ENCODE results near the gene POU2F2.
A peak's percentile ranks its signal among the peaks of the same experiment; 100 is the strongest.

POU2F2 gene

DNA sequence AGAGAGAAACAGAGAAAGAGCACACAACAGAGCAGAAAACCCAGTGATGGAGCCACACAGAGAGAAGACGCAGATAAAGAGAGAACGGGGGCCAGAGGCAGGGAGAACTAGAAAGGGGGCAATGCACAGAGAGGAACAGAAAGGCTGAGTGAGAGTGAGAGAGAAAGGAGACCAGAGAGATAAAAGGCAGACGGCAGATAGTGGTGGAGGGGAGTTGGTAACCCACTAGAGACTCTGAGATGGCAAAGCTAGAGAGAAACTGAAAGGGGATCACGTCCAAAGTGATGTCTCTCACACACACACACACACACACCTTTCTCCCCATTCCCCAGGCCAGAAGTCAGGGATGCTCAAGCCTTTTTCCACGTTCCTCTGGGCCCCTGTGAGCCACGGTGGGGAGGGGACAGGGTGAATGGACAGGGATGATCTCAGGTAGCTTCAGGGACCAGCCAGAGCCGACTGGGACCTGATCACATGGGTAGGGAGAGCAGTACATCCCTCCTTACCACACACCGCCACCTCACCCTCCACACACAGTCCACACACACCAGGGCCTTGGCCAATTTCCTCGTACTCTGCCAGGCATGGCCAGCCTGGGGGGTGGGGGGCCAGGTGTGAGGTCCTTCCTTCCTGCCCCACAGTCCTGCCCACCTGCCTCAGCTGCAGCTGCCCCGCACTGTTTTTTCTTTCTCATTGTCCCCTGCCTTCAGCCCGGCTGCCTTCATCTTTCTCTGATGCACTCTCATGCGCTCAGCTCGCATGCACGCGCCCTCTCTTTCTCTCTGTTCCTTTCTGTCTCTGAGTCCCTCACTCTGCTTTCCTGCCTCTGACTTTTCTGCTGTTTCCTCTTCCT lies 22.5 kb upstream of the POU2F2 start:
- no peak for DNase-seq (ENCODE audit: low spot score)

DNA sequence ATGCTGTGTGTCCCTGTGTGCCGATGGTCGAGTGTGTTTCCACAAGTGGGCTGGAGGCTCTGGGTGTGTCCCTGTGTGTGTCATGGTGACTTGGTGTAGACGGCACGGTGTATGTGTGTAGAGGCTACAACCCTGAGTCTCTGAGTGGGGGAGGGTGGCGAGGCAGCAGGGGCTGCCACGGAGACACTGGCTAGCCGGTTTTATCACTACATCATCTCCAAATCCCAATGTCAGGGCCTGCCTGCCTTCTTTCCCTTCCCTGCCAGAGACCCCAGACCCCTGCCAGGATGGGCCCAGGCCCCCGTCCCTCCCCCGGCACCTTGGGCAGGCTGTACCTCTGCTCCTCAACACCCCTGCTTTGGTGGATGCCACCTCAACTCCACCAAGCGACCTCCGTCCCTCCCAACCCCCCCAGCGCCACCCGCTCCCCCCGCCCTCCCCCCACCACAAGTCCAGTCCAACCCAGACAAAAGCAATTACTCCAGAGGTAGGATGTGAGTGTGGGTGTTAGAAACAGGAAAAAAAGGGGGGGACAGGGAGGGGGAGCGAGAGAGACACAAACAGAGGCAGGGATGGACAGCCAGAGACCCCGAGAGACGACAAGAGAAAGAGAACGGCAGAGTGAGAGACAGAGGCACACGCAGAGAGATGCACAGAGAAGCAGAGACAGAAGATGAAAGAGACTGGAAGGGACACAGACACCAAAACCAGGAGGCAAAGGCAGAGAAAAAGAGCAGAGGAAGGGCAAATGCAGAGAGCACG lies 21.6 kb upstream of the POU2F2 start:
- DNase-seq (ENCODE audit: low spot score): no peak

DNA sequence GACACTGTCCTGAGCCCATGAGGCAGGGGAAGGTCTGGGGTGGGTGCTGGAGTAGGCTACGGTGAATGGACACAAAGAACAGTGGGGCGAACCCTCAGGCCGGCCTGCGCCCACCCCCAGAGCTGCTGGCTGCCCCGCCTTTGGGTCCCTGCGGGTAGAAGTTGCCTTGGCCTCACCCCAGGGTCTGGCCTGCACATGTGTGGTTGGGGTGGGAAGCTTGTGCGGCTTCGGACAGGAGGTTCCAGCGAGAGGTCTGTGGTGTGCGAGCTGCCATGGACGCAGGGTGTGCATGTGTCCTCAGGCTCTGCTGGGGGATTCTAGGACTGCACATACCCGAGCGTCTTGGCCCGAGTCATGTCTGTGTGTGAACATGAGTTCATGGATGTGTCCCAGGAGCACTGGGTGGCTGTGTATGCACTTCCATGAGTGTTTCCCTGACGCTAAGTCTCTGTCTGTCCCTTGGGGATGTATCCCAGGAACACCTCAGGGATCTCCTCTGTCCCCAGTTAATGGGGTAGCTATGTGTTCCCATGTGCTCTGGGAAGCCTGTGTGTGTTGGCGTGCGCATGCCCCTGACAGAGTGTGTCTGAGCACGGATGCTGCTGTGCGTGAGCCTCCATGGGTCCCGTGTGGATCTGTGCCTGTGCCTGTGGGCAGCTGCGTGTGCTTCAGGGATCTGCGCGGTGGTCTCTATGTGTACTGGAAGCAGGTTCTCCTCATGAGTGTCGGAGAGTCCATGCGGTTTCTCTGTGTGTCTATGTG lies 20.8 kb upstream of the POU2F2 start:
- no peak for DNase-seq (ENCODE audit: low spot score)

DNA sequence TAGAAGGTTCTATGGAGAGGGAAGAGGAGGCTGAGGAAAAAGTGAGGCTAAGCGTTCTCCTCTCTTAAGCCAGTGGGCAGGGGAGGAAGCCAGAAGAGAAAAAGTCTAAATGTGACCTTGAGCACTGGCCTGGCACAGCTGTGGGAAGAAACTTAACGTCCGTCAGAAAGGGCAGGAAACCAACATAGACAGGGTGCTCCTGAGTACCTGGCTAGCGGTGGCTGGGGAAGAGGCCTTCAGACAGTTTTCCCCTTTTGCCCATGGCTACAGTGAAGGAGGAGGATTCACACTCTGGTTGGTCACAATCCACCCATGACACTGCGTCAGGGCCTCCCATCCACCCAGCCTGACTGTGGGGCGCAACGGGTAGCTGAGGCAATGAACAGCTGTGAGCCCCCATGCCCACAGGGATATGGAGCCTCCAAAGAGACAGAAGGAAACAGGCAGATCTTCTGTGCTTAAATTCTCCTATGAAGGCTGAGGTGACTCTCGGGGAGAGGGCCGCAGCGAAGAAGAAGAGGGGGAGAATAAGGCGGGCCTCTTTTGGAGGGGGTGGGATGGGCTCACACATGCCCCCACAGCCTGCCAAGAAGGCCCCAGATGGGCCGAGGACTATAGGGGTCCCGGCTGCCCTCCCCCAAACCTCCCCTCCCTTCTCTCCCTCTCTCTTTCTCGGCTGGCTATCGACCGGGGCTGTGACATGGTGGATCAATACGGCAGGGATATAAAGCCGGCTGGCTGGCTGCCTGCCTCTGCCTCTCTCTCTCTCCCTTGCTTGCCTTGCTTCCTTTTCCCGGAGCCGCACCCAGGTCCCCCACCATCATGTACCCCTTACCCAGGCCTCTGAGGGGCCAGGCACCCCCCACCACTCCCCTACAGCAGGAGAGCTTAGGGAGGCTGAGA lies 19.8 kb upstream of the POU2F2 start:
- DNase-seq (ENCODE audit: low spot score): no peak

DNA sequence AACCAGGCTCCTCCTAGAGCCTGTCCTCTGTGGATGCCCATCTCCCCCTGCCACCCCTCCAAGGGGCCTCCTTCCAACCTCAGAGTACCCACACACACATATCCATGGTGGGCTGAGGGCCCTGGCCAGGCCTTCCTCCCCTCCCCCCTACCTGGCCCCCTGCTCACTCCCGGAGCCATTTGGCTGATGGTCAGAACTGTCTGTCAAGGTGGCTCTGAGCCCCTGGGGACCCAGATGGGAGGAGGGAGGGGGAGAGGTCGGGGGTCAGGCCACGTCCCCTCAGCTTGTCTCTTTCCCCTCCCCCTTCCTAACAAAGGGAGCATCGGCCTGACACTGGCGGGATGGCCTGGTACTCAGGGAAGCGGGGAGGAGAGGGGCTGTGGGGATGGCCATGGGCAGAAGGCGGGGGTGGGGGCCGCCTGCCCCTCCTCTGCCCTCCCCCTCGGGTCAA lies 18.7 kb upstream of the POU2F2 start:
- peak; percentile 68 for DNase-seq (ENCODE audit: low spot score)

DNA sequence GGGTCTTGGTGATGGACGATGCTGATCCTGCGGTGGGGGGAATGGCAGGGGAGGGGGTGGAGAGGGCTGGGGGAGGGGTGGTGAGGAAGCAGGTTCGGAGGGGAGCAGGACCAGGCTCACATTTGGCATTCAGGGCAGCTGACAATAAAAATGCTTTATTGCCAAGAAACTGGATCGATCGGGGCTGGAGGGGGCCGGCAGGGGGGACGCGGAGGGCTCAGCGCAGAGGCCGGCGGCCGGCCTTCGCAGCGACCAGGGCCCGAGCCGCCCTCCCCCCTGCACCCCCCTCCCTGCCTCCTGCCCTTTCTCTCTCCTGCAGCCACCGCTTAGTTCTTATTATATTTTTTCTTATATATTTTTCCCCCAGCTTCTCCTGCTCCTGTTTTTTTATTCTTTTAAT lies 18.1 kb upstream of the POU2F2 start:
- DNase-seq (ENCODE audit: low spot score): no peak

DNA sequence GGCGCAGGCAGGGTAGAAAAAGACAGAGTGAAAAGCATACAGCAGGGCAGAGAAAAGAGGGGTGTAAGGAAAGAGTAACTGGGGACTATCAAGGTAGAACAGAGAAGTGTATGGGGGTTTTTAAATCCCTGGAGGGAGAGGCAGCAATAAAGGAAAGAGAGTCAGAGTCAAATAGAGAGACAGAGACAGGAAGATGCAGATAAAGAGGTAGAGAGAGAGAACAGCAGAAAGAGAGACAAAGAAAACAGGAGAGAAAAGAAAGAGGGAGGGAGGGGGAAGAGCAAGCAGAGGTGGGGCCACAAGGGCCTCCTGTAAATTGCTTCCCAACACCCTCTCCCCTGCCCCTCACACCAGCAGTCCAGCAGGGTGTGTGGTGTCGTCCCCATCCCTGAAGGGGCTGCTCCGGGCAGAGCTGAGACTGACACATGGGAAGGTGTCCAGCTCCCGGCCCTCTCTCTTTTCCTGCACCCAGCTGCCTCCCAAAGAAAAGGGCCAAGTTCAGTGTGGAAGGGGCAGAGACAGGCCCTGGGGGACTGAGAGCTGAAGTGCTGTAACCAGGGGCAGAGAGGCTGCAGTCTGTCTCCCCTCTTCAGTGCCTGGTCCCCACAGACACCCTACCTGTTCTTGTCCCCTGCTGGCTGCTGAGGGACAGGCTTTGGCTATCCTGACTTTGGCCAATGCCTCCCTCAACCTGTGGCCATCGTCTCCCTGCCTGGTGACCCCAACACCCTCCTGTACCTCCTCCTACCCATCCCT lies 17.4 kb upstream of the POU2F2 start:
- DNase-seq (ENCODE audit: low spot score): no peak

DNA sequence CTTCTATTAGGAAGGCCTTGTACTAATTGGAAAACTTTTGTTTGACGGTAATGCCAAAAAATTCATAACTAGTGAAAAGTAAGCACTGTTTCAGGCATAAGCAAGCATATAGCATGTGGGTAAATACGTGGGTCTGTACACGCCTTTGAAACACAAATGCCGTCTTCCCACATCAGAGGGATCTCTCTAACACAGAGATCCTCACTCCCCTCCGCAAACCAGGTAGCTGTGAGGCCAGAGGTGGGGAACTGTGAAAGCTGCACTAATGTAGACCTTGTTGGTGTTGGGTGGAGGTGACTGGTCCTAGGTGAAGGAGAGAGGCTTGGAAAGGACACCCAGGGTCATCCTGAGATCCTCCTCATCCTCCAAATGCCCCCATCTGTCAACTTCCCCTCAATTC lies 16.0 kb upstream of the POU2F2 start:
- DNase-seq (ENCODE audit: low spot score): no peak

DNA sequence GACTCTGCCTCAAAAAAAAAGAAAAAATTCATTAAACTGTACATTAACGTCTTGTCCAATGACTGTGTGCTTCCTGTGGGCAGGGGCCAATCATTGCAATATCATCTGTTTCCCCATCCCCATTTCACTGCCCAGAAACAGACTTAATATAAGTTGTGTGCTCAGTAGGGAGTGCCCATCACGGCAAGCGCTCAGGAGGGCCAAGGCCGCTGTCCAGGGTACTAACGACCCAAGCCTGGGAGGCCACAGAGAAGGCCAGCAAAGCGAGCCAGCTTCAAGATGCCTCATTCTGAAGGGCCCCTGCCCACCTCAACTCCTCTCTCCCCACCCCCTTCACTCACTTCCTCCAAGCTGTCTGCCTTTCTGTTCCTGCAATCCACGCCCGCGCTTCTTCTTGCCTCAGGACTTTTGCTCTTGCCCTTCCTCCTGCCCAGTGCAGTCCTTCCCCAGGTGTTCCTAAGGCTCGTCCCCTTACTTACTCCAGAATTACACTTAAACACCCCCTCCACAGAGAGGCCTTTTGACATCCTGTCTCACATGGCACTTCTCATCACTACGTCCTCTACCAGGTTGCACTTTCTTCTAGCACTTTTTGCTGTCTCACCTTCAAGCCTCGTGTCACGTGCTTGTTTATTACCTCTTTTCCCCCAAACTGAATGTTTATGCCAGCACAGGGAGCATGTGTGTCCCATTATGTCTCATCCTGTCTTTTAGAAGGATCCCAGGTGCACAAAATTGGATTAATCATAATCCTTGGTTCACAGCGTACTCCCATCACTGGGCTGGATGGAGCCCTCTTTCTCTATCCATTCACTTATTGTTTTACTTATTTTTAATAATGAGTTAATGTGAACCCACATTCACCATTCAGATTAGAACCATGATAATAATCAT lies 11.3 kb upstream of the POU2F2 start:
- peak; percentile 76 for DNase-seq (ENCODE audit: low spot score)

DNA sequence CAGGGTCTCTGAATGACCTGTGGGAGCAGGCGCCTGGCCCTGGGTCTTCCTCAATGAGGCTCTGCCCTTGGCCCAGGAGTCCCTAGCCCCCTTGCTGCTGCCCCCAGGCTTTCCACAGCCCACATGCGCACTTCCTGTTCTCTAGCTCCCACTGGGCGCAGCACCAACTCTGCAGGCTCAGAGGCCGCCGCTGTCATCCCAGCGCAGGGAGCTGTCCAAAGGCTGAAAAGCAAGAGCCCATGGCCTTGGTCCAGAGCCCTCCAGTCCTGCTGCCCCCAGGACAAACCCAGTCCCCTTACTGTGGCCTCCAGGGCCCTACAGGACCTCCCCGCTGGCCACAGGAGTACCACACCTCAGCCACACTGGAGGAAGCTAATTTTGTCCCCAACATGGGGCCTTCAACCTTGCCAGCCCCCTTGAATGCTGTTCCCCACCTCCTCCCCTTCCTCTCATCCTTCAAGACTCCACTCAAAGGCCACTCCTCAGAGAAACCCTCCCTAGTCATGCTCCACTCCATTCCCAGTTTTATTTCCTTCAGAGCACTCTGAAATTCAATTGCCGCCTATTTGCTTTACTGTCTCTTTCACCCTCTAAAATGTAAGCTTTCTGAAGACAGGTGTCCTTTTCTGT lies 8.0 kb upstream of the POU2F2 start:
- peak; percentile 83 for DNase-seq (ENCODE audit: low spot score)

DNA sequence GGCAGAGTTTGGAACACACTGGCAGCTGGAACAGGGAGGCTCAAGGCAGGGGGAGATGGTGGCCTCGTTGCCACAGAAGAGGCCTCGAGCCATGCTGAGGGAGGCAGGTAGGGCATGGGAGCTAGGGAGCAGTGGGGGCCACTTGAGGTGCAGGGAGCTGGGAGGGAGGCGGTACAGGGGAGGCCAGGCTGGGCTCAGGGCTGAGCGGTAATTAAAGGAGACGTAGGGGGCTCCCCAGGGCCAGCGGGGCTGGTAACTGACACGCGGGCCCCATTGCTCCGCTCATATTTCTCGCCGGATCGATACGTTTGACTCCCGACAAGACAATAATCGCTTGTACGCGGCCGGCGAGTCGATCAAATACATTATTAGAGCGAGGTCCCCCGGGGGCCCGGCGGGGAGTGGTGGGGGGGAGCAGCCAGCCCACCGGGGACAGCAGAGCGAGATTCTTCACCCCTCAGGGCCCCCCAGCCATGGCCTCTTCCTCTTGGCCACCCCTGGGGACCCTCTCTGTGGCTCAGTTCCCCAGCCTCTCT lies 2.4 kb upstream of the POU2F2 start:
- DNase-seq (ENCODE audit: low spot score): no peak

DNA sequence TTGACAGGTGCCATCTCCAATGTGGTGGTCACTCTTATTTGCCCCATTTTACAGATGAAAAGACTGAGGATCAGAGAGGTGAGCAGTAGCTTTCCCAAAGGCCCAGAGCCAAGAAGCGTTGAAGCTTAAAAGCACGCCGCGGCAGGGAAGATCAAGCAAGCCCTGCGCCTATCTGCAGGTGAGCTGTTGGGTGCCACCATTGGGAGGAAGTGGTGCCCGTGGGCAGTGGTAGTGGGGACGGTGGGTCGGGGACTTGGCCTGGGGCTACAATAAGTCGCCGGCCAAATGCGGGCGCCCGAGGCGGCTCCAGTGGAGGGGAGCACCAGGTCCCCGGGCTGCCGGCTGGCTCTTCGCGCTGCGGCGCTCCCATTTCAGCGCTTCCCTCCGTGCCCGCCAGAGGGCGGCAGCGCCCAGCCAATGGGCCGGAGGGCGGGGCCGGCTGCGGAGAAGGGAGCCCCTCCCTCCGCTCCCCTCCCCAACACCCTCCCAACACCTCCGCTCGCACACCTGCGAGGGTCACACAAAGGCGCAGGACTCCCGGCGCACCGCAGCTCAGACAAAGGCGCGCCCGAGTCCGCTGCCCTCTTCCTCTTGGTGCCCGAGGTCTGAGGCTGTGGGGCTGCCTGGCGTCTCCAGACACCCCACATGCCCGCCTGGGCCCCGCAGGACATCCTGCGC lies 744 bp upstream of the POU2F2 start:
- peak; percentile 97 for DNase-seq (ENCODE audit: low spot score)

DNA sequence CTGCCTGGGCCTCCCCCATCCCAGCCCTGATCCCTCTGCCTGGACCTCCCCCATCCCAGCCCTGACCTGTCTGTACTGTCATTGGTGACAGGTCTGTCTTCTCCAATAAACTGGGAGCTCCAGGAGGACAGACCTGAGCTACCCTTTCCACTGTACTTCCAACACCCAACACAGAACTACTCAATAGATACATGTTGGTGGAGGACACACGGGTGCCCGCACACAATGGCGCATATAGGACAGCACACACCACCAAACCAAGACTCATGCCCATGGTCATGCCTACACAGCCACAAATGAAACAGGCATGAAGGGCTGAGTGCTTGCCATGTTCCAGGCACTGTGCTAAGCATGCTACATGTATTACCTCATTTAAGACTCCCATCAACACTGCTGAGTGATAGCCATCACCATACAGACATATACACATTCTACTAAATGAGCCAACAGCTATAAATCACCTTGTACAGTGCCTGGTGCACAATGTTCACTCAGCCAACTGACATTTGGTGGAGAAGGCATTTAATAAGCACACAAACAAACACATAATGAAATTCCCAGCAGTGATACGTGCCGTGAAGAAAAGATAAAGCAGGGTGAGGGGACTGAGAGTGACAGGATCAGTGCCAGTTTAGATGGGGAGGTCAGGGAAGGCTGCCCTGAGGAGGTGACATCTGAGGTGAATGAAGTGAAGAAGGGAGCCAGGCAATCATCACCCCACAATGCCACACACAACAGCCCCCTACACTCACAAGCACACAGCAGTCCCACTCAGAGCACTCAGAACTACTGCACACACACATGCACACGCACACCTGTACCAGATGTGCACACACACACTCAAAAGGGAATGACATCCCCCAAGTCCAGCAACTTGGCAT lies 857 bp downstream of the POU2F2 start:
- no peak for DNase-seq (ENCODE audit: low spot score)

DNA sequence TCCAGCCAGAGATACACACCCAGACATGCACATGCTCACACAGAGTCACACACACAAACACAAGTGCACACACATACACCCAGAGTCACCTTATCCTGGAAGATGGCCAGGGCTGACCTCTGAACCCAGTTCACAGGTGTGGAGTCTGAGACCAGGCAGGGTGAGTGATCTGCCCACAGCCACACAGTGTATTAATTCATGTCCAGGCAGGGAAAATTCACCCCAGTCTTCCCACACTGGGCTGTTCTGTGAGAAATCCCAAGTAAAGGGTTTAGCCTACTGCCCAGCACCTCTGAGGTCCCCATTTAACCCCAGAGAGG lies 2.0 kb downstream of the POU2F2 start:
- no peak for DNase-seq (ENCODE audit: low spot score)

DNA sequence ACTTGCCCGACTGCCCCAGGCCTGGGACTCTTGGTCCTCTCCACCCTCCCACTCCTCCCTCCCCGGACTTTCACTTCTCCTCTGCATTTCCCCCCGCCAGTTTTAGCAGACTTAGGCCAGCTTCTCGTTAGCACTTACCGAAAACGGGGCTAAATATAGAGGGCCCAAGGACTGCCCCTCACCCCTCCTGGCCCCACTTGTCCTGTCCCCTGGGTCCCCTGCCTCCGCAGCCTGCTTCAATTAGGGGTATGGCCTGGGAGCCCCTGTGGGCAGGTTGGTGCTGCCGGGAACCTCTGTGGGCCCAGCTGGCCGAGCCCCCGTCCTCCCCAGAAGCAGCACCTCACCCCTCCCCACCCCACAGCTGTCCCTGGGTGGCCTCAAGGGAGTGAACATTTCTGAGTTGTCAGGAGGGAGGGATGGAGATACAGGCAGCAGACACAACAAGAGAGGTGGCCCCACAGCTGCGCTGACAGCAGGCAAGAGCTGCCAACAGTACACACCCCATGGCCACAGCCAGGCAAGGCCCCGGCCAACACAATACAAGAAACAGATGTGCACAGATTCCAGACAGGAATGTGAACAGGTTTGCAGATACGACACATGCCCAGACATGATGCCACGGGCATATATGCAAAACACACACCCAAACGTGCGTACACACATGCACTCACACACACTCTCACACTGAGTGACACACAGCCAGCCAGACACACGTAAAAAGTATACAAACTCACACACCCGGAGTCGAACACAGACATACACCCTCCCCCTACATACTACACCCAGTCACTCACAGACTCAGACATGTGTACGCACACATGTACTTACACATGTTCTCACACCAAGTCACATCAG lies 2.6 kb downstream of the POU2F2 start:
- no peak for DNase-seq (ENCODE audit: low spot score)

DNA sequence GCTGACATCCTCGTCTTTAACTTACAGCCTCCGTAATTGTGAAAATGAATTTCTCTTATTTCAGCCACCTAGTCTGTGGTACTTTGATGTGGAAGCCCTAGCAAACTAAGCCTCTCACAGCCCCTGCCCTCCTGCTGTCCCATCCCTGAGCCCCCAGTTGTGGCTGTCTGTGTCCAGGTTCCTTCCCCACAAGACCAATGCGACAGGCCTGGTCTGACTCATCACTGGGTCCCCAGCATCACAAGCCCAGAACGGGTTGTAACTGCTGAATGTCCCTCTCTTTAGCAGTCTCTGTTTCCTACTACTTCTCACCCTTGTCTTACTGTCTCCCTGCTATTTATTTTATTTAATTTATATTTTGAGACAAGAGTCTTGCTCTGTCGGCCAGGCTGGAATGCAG lies 5.7 kb downstream of the POU2F2 start:
- no peak for DNase-seq (ENCODE audit: low spot score)

DNA sequence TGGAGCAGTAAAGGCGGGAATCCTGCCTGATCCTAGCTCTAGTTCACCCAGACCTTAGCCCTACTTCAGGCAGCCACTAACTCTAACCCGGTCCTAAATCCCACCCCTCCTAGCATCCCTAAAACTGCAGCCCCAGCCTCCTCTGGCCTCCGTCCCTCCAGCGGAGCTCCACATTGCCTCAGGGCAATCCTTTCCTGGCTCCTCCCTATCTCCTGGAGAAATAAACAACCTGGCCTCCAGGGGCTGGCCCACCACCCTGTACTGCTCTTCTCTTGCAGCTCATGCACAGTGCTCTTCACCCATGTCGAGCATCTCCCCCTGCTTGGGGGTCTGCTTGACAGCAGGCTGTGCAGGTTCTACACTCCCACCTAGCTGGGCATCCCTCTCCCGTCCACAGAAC lies 6.7 kb downstream of the POU2F2 start:
- peak; percentile 34 for DNase-seq (ENCODE audit: low spot score)
